GM21423 (cell line): ENCODE data around the gene PCCA.
"Not testable (repeated sequence)": the region's sequence is repeated elsewhere in the genome, so short reads cannot be mapped to it uniquely, and the experiment has no call there.

Experiments
- ATAC-seq: cut with Tn5 transposase; IDR thresholded peaks from one replicate; pipeline ENCODE4 v1.9.1; 2021; ENCODE audit warnings: mild to moderate bottlenecking, moderate library complexity; ENCODE audit not compliant: unreplicated experiment

Gene PCCA, protein sequence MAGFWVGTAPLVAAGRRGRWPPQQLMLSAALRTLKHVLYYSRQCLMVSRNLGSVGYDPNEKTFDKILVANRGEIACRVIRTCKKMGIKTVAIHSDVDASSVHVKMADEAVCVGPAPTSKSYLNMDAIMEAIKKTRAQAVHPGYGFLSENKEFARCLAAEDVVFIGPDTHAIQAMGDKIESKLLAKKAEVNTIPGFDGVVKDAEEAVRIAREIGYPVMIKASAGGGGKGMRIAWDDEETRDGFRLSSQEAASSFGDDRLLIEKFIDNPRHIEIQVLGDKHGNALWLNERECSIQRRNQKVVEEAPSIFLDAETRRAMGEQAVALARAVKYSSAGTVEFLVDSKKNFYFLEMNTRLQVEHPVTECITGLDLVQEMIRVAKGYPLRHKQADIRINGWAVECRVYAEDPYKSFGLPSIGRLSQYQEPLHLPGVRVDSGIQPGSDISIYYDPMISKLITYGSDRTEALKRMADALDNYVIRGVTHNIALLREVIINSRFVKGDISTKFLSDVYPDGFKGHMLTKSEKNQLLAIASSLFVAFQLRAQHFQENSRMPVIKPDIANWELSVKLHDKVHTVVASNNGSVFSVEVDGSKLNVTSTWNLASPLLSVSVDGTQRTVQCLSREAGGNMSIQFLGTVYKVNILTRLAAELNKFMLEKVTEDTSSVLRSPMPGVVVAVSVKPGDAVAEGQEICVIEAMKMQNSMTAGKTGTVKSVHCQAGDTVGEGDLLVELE

DNA sequence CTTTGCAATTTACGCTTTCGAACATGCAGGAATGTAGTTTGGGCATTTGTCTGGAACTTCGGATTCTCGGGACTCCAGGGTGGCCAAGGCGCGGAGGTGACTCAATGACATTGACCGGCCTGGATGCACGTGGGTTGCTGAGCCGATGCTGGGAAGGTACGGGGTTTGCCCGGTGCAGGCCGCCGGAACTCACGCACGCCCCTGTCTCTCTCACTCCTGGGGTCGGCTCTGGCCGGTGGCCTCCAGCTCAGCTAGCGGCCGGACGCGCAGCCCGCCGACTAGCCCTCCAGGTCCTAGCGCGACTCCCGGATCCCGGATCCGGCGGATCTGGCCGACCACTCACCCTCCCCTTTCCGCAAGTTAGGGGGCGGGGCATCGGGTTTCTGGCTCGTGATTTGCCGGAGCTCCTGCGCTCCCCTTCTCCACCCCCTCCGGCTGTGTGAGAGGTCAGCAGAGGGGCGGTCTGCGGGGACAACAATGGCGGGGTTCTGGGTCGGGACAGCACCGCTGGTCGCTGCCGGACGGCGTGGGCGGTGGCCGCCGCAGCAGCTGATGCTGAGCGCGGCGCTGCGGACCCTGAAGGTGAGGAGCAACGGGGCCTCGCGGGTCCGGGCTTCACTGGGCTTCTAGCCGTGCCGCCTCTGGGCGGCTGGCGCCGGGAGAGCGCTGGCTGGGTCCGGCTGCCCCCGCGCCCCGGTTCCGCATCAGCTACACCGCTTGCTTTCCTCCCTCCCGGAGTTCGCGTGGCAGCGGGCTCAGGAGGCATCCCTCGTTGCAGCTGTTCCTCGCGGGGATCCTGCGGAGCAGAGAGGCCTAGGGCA is at the start of gene PCCA:
Gene PCCA (plus strand): TSS at position 450 of the 821 bp plus-strand sequence. CDS start 28 bp downstream, at position 478.
- peak; percentile 96 for ATAC-seq

DNA sequence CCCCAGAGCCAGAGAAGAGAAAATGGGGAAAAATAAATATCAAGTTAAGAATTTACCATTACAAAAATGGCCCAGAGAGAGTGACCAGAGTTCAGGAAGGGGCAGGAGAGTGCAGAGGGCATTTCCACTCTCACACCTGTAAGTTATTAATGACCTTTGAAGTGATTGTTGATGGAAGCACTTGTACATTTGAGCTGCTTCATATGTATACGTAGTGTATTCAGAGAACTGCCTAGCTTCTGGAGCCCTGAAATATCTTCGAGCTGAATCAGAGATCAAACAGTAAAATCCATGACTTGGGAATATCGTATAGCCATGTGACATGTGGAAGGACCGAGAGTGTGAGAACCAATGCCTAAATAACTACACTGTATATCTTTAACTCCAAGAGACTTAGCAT is 49.2 kb upstream of the PCCA start:
- no peak for ATAC-seq

DNA sequence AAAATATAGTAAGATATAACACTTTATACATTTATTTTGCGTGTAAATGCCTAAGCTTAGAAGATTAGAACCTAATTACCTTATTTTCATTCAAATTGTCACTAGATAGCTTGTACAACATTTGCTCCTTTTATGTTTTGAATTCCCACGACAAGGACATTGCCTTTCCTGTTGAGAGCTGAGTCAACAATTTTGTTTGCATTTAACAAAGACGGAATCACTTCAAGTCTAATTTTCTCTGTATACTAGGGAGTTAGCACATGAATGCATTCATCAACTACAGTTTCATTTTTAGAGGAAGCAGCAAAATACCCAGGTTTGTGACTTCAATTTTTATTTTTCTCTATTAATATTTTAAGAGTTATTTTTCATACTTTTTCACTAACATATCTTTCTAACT is 48.7 kb upstream of the PCCA start:
- ATAC-seq = no peak

DNA sequence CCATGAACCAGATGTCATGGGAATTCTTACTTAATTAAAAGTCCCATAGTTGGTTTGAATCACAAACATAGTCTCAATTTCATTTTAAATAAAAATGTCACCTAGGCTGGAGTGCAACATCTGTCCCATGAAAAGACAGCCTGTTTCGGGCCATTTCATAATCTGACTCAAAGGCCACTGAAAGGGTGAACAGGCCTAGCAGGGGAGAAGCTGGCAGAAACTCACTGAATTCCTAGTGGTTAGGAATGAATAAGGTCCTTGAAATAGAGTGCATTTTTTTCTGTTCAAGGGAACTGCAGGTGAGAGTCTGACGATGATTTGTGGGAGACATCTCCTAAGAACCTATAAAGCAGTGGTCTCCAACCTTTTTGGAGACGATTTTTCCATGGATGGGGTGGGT is 44.0 kb upstream of the PCCA start:
- no peak for ATAC-seq

DNA sequence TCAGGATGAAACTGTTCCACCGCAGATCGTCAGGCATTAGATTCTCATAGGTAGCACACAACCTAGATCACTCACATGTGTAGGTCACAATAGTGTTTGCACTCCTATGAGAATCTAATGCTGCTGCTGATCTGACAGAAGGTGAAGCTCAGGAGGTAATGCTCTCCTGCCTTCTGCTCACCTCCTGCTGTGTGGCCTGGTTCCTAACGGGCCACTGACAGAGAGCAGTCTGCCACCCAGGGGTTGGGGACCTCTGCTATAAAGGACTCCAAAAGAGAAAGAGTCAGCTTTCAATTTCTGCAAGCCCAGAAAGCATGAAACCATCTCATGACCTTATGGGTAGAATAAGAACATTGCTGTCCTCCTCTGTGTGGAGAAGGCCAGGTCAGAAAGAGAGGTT is 43.5 kb upstream of the PCCA start:
- no peak for ATAC-seq

DNA sequence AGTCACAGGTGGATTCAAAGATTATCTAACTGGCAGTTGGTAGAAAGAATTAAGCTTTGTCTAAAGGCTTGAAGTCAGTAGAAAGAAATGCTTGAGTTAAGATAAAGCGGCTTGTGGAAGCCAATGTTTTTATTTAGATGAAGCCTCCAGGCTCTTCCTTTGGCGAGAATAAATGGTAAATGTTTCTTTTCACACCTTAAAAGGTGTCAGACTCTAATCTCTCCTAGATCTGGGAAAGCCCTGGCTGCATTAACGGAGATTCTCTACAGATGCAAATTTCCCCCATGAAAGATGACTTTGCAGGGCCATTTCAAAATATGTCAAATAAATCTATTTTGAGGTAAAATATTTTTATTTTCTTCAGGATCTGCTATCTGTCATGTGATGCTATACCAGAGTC is 37.8 kb upstream of the PCCA start:
- no peak for ATAC-seq

DNA sequence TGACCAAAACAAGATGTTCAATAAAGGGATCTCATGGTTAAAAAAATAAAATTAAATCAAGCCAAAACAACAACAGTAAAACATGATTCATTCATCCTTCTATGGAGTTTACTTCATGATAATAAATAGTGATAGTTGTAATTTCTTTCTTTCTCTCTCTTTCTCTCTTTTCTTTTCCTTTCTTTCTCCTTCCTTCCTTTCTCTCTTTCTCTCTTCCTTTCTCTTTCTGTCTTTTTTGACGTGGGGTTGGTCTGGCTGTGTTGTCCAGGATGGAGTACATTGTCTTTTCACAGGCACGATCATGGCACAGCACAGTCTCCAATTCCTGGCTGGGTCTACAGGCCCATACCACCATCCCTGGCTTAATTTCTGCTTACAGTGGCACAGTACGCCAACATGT is 29.1 kb upstream of the PCCA start:
- no peak for ATAC-seq

DNA sequence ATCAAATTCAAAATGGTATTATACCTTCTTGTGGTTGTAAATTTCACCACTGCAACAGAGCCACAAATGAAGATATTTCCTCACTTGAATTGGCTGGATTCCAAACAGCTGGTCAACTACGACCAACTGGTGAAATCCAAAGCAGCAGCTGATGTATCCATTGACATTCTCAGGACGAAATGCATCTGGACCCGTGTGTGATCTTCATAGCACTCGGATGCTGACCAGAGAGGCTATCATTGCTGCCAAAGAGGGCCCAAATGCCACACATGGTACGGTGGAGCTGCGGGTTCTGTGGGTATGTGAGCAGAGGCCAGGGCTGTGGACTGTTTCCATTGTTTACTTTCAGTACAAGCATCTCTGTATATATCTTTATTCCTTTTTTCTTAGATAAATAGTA is 25.6 kb upstream of the PCCA start:
- no peak for ATAC-seq

DNA sequence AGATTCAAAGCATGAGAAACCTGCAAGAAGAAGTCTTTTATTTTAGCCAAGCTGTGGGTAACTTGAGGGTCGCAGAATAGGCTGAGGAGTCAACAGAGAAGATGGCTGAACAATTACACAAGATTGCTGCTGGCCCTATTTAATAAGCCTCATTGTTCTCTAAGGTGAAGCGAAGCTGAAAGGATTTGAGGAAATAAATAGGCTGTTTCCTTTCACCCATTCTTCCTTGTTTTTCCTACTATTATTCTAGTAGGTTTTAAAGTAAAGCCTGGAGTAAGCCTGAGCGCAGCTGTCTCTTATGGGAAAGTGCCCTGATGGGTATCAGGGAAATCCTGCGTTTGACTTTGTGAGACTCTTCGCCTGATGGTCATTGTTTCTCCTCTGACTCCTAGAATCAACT is 25.0 kb upstream of the PCCA start:
- ATAC-seq = no peak

DNA sequence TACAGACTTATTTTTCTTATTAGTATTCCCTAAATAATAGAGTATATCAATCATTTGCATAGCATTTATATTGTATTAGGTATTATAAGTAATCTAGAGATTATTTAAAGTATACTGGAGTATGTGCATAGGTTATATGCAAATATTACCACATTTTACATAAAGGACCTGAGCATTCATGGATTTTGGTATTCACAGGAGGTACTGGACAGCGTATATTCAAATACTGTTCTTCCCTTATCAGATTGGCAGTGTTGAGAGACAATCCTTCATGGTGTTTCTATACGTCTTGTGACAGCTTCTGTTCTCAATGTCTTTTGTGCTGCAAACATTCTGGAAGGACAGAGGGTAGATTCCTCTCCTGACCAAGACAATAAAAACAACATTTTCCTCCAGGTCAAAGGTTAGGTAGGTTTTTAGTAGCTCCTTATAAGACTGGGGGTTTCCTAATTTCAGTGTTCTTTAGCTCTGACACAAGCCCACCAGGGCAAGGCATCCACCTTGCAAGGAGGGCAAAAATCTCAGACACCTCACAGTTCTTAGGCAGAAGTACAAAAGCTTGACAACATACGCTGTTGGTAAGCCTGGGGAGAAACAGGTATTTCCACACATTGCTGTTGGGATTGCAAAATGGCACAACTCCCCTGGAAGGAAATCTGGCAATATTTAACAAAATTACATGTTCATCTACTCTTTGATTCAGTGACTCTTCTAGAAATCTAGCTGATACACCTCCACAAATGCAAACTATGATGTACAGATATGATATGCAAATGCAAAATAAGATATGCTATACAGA is 20.6 kb upstream of the PCCA start:
- ATAC-seq = no peak

DNA sequence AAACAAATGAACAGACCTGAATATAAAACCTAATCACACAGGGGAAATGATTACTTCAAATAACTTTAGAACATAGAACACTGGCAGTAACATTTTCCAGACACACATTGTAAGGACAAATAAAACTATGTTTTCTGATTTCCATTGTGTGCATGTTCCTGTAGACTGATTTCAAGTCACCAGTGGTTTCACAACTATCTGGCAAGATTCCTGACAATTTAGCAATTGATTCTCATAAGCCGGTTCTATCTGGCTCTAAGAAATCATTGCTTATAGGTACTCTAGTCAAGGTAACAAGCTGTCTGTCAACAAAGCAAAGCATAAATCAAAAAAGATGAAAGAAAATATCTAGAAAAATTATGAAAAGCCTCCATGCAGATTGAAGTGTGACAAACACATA is 19.6 kb upstream of the PCCA start:
- no peak for ATAC-seq

DNA sequence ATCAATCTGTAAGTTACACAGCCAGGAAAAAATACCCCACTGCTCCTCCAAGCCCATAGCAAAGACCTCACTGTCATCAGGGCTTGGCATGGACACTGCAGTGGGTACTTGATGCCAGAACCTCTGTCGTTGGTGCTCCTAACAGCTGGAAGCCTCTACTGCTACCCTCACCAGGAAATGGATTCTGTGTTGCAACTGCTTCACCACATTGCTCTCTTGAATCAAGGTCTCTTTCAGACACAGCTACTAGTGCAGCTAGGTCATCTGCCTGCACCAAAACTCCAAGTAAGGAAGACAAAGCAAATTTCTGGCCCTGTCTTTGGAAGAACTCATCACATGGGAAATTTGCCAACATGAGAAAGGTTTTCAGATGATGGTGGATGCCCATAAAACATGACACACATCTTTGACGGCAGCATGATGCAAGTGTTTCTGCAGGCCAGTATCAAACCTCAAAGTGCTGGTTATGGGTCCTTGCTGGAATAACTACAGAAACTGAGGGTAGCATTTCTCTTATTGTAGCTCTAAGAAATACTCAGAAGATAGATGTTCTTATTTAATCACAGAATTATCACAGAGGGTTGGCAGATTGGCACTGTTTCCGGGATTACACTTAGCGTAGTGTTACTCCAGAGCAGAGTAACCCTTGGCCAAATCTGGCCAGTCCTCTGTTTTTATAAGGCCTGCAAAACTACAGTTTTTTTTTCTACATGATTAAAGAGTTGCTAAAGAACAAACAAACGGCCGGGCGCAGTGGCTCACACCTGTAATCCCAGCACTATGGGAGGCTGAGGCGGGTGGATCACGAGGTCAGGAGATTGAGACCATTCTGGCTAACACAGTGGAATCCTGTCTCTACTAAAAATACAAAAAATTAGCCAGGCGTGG is 12.9 kb upstream of the PCCA start:
- ATAC-seq = no peak

DNA sequence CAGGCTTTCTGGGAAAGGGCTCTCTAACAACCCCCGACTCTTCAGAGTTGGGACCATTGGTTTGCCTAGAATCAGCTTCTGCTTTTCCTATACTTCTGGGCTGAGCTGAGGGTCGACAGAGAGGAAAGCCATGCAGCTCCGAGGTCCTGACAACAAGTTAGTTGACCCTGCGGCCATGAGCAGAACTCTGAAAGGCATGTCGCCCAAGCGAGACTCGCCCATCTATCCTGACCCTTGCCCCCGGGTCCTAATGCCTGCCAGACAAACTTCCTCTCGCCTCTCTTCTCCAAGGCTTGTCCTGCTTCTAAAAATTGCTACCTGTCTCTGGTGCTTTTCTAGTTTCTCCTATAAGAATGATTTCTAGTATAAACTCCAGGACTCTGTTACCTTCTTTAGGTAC is 9.9 kb upstream of the PCCA start:
- not testable (repeated sequence) for ATAC-seq

DNA sequence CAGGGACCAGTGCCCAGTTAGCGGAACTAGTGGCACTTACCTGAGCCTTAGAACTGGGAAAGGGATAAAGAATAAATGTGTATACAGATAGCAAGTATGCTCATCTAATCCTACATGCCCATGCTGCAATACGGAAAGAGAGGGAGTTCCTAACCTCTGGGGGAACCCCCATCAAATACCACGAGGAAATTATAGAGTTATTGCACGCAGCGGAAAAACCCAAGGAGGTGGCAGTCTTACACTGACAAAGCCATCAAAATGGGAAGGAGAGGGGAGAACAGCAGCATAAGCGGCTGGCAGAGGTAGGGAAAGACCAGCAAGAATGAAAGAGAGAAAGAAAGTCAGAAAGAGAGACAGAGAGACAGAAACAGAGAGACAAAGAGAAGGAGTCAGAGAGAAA is 5.5 kb upstream of the PCCA start:
- not testable (repeated sequence) for ATAC-seq

DNA sequence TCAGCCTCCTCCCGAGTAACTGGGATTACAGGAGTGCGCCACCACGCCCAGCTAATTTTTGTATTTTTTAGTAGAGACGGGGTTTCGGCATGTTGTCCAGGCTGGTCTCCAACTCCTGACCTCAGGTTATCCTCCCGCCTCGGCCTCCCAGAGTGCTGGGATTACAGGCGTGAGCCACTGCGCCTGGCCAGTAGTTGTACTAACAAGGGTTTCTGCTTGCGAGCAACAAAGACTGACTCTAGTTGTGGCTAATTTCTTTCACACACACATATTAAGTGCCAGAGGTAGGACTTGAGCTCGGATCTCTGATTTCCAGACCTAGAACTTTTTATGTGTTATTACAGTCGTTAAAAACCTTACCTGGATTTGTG is 635 bp upstream of the PCCA start:
- ATAC-seq = no peak

DNA sequence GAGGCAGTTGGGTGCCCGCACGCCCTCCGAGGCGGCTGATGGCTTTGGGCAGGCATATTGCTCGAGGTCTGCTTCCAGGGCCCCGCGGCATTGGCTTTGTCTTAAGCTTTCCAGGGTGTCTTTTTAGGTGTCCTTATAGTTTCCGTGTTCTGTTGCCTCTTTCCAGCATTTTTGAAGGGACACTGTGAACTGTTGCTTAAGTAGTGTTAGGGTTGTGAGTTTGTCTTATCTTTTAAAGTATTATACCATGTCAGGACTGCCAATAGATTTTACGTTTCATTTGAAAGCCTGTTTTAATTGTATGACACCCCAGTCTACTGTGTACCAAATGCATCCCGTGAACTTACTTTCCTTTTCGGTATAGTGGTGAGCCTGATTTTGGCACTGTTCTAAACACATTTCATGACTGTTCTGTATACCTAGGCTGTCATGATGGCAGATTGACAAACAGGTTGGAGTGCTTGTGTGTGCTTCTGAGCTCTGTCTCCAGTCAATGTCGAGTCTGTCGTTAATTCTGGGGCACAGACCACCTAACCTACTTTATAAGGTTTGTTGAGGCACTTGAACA is 656 bp downstream of the PCCA start:
- ATAC-seq = peak; percentile 24

DNA sequence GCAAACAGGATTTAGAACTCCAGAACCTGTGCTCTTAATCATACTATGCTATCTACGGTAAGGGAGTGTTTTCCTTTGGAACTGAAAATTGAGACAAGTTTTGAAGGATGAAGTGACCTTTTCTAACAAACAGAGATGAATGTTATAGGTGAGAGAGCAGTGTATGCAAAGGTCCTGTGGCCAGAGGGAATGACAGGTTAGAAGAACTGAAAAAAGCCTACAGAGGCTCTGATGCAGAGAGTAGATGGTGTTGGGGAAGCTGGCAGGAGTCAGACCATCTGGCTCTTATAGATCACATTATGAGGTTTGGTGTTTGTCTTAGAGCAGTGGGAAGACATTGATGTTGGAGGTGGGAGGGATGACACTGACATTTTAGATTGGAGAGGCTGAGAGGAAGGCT is 2.0 kb downstream of the PCCA start:
- ATAC-seq = no peak

DNA sequence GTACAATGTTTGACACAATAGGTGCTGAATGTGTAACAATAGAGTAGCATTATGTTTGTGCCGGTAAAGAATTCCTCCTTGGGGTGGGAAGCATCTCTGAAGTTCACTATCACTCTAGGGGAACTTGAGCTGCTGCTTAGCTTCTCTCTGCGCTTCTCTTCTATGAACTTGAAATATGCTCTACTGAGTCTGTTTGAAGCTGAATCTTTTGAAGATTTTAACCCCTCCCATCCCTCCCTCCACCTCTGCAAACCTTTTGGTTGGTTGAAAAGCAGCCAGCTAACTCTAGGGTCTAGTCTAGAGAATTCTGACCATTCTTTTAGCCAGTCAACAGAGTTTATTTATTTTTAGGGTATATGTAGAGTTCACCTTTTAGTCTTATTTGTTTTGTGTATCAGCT is 2.5 kb downstream of the PCCA start:
- ATAC-seq = no peak

DNA sequence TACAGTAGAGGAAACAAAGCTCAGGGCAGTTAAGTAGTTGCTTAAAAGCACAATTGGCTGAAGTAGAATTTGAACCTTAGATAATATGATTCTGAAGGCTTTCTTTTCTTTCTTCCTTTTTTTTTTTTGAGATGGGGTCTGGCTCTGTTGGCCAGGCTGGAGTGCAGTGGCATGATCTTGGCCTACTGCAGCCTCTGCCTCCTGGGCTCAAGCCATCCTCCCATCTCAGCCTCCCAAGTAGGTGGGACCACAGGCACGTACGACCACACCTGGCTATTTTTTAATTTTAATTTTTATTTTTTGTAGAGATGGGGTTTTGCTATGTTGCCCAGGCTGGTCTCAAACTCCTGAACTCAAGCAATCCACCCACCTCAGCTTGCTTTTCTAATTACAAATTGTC is 3.4 kb downstream of the PCCA start:
- not testable (repeated sequence) for ATAC-seq

DNA sequence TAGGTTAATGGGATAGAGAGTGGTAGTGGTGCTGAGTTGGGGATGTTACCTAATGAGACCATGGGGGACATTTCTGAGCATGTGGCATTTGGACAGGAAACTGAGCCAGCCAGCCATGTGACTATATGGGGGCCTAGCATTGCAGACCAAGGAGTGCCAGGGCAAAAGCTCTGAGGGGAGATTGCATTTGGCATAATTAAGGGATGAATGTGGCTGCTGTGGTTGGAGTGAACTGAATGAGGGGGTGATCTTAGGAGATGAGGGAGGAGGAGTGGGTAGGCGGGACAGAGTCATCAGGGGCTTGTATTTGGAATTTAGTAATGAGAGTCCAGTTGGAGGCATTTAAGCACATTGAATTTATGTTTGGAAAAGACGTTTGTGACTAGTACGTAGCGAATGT is 6.6 kb downstream of the PCCA start:
- ATAC-seq = no peak
